HTR-8/SVneo (cell line): Measurements from ENCODE around the gene MICAL3.
"Not testable (repeated sequence)": the region's sequence is repeated elsewhere in the genome, so short reads cannot be mapped to it uniquely, and the experiment has no call there.

Source experiments
- DNase-seq: peaks from one replicate; pipeline ENCODE4 v3.0.0; 2011; ENCODE audit warnings: low spot score, mixed read lengths; ENCODE audit not compliant: insufficient read length
- FAIRE-seq: peaks from 2 replicates; lab custom pipeline; 2011; peaks lifted over from hg19 to GRCh38; lab: Jason Lieb, UNC

Gene MICAL3

GRCh38 chr22:17777717-17778044 lies 246.7 kb downstream of the MICAL3 start:
- FAIRE-seq (no peak), DNase-seq (no peak)

- no peak for FAIRE-seq
- no peak for DNase-seq
Measured at GRCh38 chr22:17777005-17777716, 247.2 kb downstream of the MICAL3 start.

- DNase-seq: no peak
- FAIRE-seq: no peak
Measured at GRCh38 chr22:17775781-17776465, 248.4 kb downstream of the MICAL3 start.

- FAIRE-seq: no peak
- no peak for DNase-seq
Measured at GRCh38 chr22:17774926-17775685, 249.3 kb downstream of the MICAL3 start.

GRCh38 chr22:17774206-17774925 lies 250.0 kb downstream of the MICAL3 start, which contains the start of gene BID:
TSS of gene BID (minus strand) at chr22:17774469. CDS start at chr22:17750116, 24,353 bp downstream.
- FAIRE-seq (no peak), DNase-seq (no peak)

- DNase-seq: no peak
- FAIRE-seq: no peak
Measured at GRCh38 chr22:17773606-17774205, 250.7 kb downstream of the MICAL3 start.

- FAIRE-seq: peak; percentile 69
Measured at GRCh38 chr22:17772958-17773605, 251.3 kb downstream of the MICAL3 start.

GRCh38 chr22:17772249-17772957 lies 252.0 kb downstream of the MICAL3 start:
- FAIRE-seq: peak; percentile 86
- peak; percentile 79 for DNase-seq

More at GRCh38 chr22:17772958-17773605, 251.3 kb downstream of the MICAL3 start:
- DNase-seq: peak; percentile 63

- FAIRE-seq (no peak), DNase-seq (no peak)
Measured at GRCh38 chr22:17770180-17771077, 253.9 kb downstream of the MICAL3 start.

GRCh38 chr22:17769716-17770082 lies 254.7 kb downstream of the MICAL3 start:
- FAIRE-seq: no peak

GRCh38 chr22:17769013-17769715 lies 255.2 kb downstream of the MICAL3 start:
- no peak for FAIRE-seq
- DNase-seq: no peak

More at GRCh38 chr22:17769716-17770082, 254.7 kb downstream of the MICAL3 start:
- no peak for DNase-seq

- FAIRE-seq: no peak
- no peak for DNase-seq
Measured at GRCh38 chr22:17767233-17768065, 256.9 kb downstream of the MICAL3 start.

- not testable (repeated sequence) for FAIRE-seq
Measured at GRCh38 chr22:17764852-17765251, 259.5 kb downstream of the MICAL3 start.

GRCh38 chr22:17764036-17764435 lies 260.3 kb downstream of the MICAL3 start:
- FAIRE-seq: no peak
- no peak for DNase-seq

More at GRCh38 chr22:17764852-17765251, 259.5 kb downstream of the MICAL3 start:
- not testable (repeated sequence) for DNase-seq

- DNase-seq, FAIRE-seq: not testable (repeated sequence)
Measured at GRCh38 chr22:17763442-17763841, 260.9 kb downstream of the MICAL3 start.

GRCh38 chr22:17761138-17761488 lies 263.2 kb downstream of the MICAL3 start:
- FAIRE-seq (no peak), DNase-seq (no peak)
